H1 (cell line): ENCODE results near the gene GBF1. TPM values are rescaled to one million over a fixed set of nuclear protein-coding genes. Genes with fewer than 3 reads are reported as not detected.
"Not testable (repeated sequence)": the region's sequence is repeated elsewhere in the genome, so short reads cannot be mapped to it uniquely, and the experiment has no call there.

Experiments
- CTCF ChIA-PET: fragments of 300-600 bp; sonication (Branson Sonifier 250); formaldehyde crosslinking; loops from one replicate; lab custom pipeline; 2021; ENCODE audit not compliant: partially characterized antibody; lab: Charles Lee
- POLR2A ChIA-PET: fragments of 300-600 bp; sonication (Branson Sonifier 250); formaldehyde crosslinking; loops from one replicate; lab custom pipeline; 2021; ENCODE audit warnings: inconsistent platforms; ENCODE audit not compliant: partially characterized antibody; lab: Charles Lee
- DNase-seq, 2 experiments: peaks; one replicate each; pipeline versions ENCODE4 v3.0.0 to v3.0.0-alpha.2; 2010 to 2022; ENCODE audit warnings: low spot score in 2 of 2, low read depth in 1 of 2, mixed read lengths in 1 of 2
- FAIRE-seq: peaks from 2 replicates; lab custom pipeline; 2011; peaks lifted over from hg19 to GRCh38; lab: Jason Lieb, UNC
- H2AFZ ChIP-seq: 2 replicates; pipeline ENCODE4 v1.8.1; 2012; ENCODE audit warnings: low read length, inconsistent platforms
- H2AK5ac ChIP-seq: 2 replicates; pipeline ENCODE4 v1.6.1; 2013; ENCODE audit warnings: low read depth, low read length
- H2BK120ac ChIP-seq: replicated peaks from 2 replicates; pipeline ENCODE3; 2013; ENCODE audit warnings: low read depth, low read length, inconsistent platforms
- H2BK12ac ChIP-seq: 2 replicates; pipeline ENCODE4 v1.6.1; 2013; ENCODE audit warnings: low read depth, low read length
- H2BK15ac ChIP-seq: 2 replicates; pipeline ENCODE4 v1.6.1; 2013; ENCODE audit warnings: low read length
- H2BK20ac ChIP-seq: 2 replicates; pipeline ENCODE4 v1.6.1; 2013; ENCODE audit warnings: low read length
- H2BK5ac ChIP-seq: 2 replicates; pipeline ENCODE4 v1.6.1; 2013; ENCODE audit warnings: low read depth, low read length
- H3K14ac ChIP-seq: 2 replicates; pipeline ENCODE4 v1.6.1; 2013; ENCODE audit warnings: inconsistent platforms; ENCODE audit not compliant: insufficient read length
- H3K18ac ChIP-seq: 2 replicates; pipeline ENCODE4 v1.6.1; 2013; ENCODE audit warnings: low read length; ENCODE audit errors: extremely low read depth
- H3K23ac ChIP-seq: 2 replicates; pipeline ENCODE4 v1.6.1; 2013; ENCODE audit warnings: inconsistent platforms; ENCODE audit not compliant: insufficient read length
- H3K23me2 ChIP-seq: 2 replicates; pipeline ENCODE4 v1.6.1; 2013; ENCODE audit warnings: low read depth, low read length
- H3K27ac ChIP-seq: 2 replicates; pipeline ENCODE4 v1.6.1; 2011; ENCODE audit warnings: low read depth, low read length, inconsistent platforms
- H3K27me3 ChIP-seq, 4 experiments: replicated peaks in 1 of 4; 1 replicate in 1 of 4; 2 replicates in 3 of 4; pipeline versions ENCODE4 v1.6.1 to v1.8.1; 2011 to 2013; ENCODE audit warnings: low read length in 3 of 4, mild to moderate bottlenecking in 3 of 4, inconsistent platforms in 2 of 4, mixed read lengths in 2 of 4, moderate library complexity in 1 of 4; ENCODE audit not compliant: control insufficient read depth in 3 of 4, insufficient read depth in 3 of 4; ENCODE audit errors: extremely low read depth in 1 of 4
- H3K36me3 ChIP-seq, 4 experiments: 2 replicates each; pipeline versions ENCODE4 v1.6.1 to v1.8.1; 2011 to 2013; ENCODE audit warnings: mild to moderate bottlenecking in 4 of 4, low read length in 3 of 4, moderate library complexity in 2 of 4, control low read depth in 1 of 4, inconsistent platforms in 1 of 4; ENCODE audit not compliant: insufficient read depth in 4 of 4, control insufficient read depth in 2 of 4
- H3K4ac ChIP-seq: replicated peaks from 2 replicates; pipeline ENCODE3; 2013; ENCODE audit warnings: low read length, low read depth, mixed read lengths, inconsistent platforms; ENCODE audit not compliant: insufficient read length
- H3K4me1 ChIP-seq, 4 experiments: replicated peaks in 1 of 4; 1 replicate in 1 of 4; 2 replicates in 3 of 4; pipeline versions ENCODE4 v1.6.1 to v1.8.1; 2011 to 2013; ENCODE audit warnings: low read length in 3 of 4, inconsistent platforms in 2 of 4, mixed read lengths in 1 of 4; ENCODE audit not compliant: insufficient read depth in 4 of 4, control insufficient read depth in 3 of 4
- H3K4me2 ChIP-seq, 2 experiments: 2 replicates each; pipeline versions ENCODE4 v1.6.1 to v1.8.1; 2011 to 2013; ENCODE audit warnings: low read depth in 2 of 2, low read length in 2 of 2, control low read depth in 1 of 2, inconsistent platforms in 1 of 2, mild to moderate bottlenecking in 1 of 2; ENCODE audit not compliant: insufficient read depth in 1 of 2
- H3K4me3 ChIP-seq, 4 experiments: fragments of 200-600, 300-600 bp in 1 of 4; sonication (generic), shearing (Covaris generic), sonication (Bioruptor Twin) in 1 of 4; 2 replicates each; pipeline versions ENCODE4 v1.5.1 to v1.8.1; 2011 to 2016; ENCODE audit warnings: low read length in 4 of 4, low read depth in 3 of 4, control low read depth in 2 of 4, inconsistent platforms in 2 of 4, mild to moderate bottlenecking in 2 of 4, mixed read lengths in 1 of 4, moderate library complexity in 1 of 4; ENCODE audit not compliant: insufficient read depth in 2 of 4; ENCODE audit errors: extremely low read depth in 1 of 4
- H3K56ac ChIP-seq: replicated peaks from 2 replicates; pipeline ENCODE3; 2013; ENCODE audit warnings: low read depth, mild to moderate bottlenecking, mixed read lengths, low read length, inconsistent platforms; ENCODE audit not compliant: insufficient read length
- H3K79me1 ChIP-seq: 2 replicates; pipeline ENCODE4 v1.6.1; 2013; ENCODE audit warnings: low read depth, low read length, control low read depth
- H3K79me2 ChIP-seq, 2 experiments: 2 replicates each; pipeline versions ENCODE4 v1.6.1 to v1.8.1; 2012 to 2013; ENCODE audit warnings: low read length in 2 of 2, mild to moderate bottlenecking in 2 of 2, inconsistent platforms in 1 of 2; ENCODE audit not compliant: insufficient read depth in 2 of 2, control insufficient read depth in 1 of 2
- H3K9ac ChIP-seq, 4 experiments: replicated peaks in 1 of 4; 1 replicate in 1 of 4; 2 replicates in 3 of 4; pipeline versions ENCODE4 v1.6.1 to v1.8.1; 2011 to 2013; ENCODE audit warnings: low read depth in 3 of 4, low read length in 3 of 4, control low read depth in 2 of 4, mild to moderate bottlenecking in 2 of 4, moderate library complexity in 2 of 4, inconsistent platforms in 1 of 4; ENCODE audit errors: extremely low read depth in 1 of 4
- H3K9me3 ChIP-seq, 2 experiments: 2 replicates each; pipeline versions ENCODE4 v1.6.1 to v1.8.1; 2012 to 2013; ENCODE audit warnings: mild to moderate bottlenecking in 2 of 2, moderate library complexity in 2 of 2, control low read depth in 1 of 2, inconsistent platforms in 1 of 2, low read depth in 1 of 2, low read length in 1 of 2, mixed read lengths in 1 of 2; ENCODE audit not compliant: insufficient read depth in 2 of 2
- H4K20me1 ChIP-seq, 2 experiments: replicated peaks in 1 of 2; 2 replicates each; pipeline versions ENCODE3 to v1.8.1; 2011 to 2013; ENCODE audit warnings: inconsistent platforms in 2 of 2, low read length in 2 of 2, mild to moderate bottlenecking in 1 of 2; ENCODE audit not compliant: insufficient read depth in 2 of 2, control insufficient read depth in 1 of 2
- H4K5ac ChIP-seq: 2 replicates; pipeline ENCODE4 v1.6.1; 2013; ENCODE audit warnings: low read length, low read depth, mixed read lengths, inconsistent platforms; ENCODE audit not compliant: insufficient read length
- H4K8ac ChIP-seq: 2 replicates; pipeline ENCODE4 v1.8.0; 2013; ENCODE audit warnings: mild to moderate bottlenecking, moderate library complexity, low read length, inconsistent platforms; ENCODE audit not compliant: insufficient read depth; ENCODE audit errors: extremely low read depth
- H4K91ac ChIP-seq: replicated peaks from 2 replicates; pipeline ENCODE3; 2013; ENCODE audit warnings: low read length, mixed read lengths, inconsistent platforms; ENCODE audit not compliant: insufficient read length
- WGBS, 2 experiments: shearing (Covaris generic) in 1 of 2; methylation state at CpG; one replicate each; pipeline versions ENCODE4 v1.1.6 to v1.1.7; 2013 to 2015; ENCODE audit warnings: low lambda C conversion rate in 2 of 2, mixed read lengths in 2 of 2, inconsistent platforms in 1 of 2, low coverage in 1 of 2, missing lambda C conversion rate in 1 of 2; ENCODE audit not compliant: insufficient replicate concordance in 2 of 2, insufficient coverage in 1 of 2, insufficient read length in 1 of 2; ENCODE audit errors: extremely low coverage in 1 of 2, missing lambda C conversion rate in 1 of 2; 5-methylcytosine and 5-hydroxymethylcytosine counted together
- polyA plus RNA-seq, 7 experiments: library from polyadenylated mRNA; depleted of rRNA in 3 of 7; stranded (reverse) in 5 of 7; unstranded in 2 of 7; fragments of >200 nt in 5 of 7; fragments of 200-250 nt in 2 of 7; gene quantifications; 1 replicate in 5 of 7; 2 replicates in 1 of 7; 4 replicates in 1 of 7; pipeline versions ENCODE4 v1.2.1 to v1.2.3, GENCODE V29; 2011 to 2013; ENCODE audit warnings: missing spikeins in 2 of 7, mixed read lengths in 2 of 7
- total RNA-seq: library from RNA; stranded (reverse); fragmentation: NEBNext Ultra II Directional; extraction: Animal tissue kit (Norgen Biotek cat#: 25700); gene quantifications from 2 replicates; pipeline ENCODE4 v1.2.1, GENCODE V29; 2021

The GBF1 gene
- total and polyA plus RNA-seq, 2 of the 8 experiments (the other 6 are each of a cell fraction or from before 2014, with no cell fraction given), result 11.0 to 25.5 TPM

- H3K27me3 ChIP-seq, POLR2A ChIA-PET, H3K9ac ChIP-seq, H3K4ac ChIP-seq, H3K23ac ChIP-seq, H3K14ac ChIP-seq, H2BK20ac ChIP-seq, H2BK120ac ChIP-seq, H3K4me2 ChIP-seq, FAIRE-seq, H4K91ac ChIP-seq, H4K8ac ChIP-seq, H3K18ac ChIP-seq, H3K27ac ChIP-seq, H4K20me1 ChIP-seq, H2BK5ac ChIP-seq, H3K36me3 ChIP-seq, H3K79me1 ChIP-seq, H2BK15ac ChIP-seq, H3K23me2 ChIP-seq, H3K56ac ChIP-seq, H2AFZ ChIP-seq, H3K4me1 ChIP-seq, H2AK5ac ChIP-seq, H3K9me3 ChIP-seq, H4K5ac ChIP-seq, DNase-seq, H2BK12ac ChIP-seq, H3K4me3 ChIP-seq: not testable (repeated sequence)
- peaks cover 0 to 22% of the 10 kb centered on the region in 2 experiments; a peak in 2 of 4 replicates for H3K79me2 ChIP-seq
- 100% methylated on average over 3 of the region's 3 CpGs; no CpG with 5 or more reads in 1 of the 2 experiments for WGBS, 2 experiments
- CTCF ChIA-PET, result interaction anchor here (0.7 to 1.6 kb wide), 5 partner anchors 21 to 100 kb away, joined by 3 to 4 read pairs (median 4); no protein-coding TSS in a partner anchor
These were observed 7.2 kb downstream of the GBF1 start for GRCh38 chr10:102252508-102252907.
